HG03571 (cell line): ENCODE data around the gene DGKH.

Experiments used
- ATAC-seq: cut with Tn5 transposase; IDR thresholded peaks from one replicate; pipeline ENCODE4 v1.9.1; 2021; ENCODE audit not compliant: unreplicated experiment

The DGKH gene

GRCh38 chr13:42039946-42040729 is 8.3 kb upstream of the DGKH start:
- peak; percentile 74 for ATAC-seq

GRCh38 chr13:42040730-42041010 is 7.8 kb upstream of the DGKH start:
- ATAC-seq: no peak

- ATAC-seq: peak; percentile 15
Observed at GRCh38 chr13:42041011-42041683, 7.3 kb upstream of the DGKH start.

- ATAC-seq: no peak
Observed at GRCh38 chr13:42041684-42042035, 6.8 kb upstream of the DGKH start.

- ATAC-seq: no peak
Observed at GRCh38 chr13:42043676-42044075, 4.8 kb upstream of the DGKH start.

- no peak for ATAC-seq
Observed at GRCh38 chr13:42046448-42046847, 2.0 kb upstream of the DGKH start.

GRCh38 chr13:42047561-42048341 is 697 bp upstream of the DGKH start:
- peak; percentile 44 for ATAC-seq

- ATAC-seq: peak; percentile 41
Observed at GRCh38 chr13:42048684-42049453, 421 bp downstream of the DGKH start.

- ATAC-seq: peak; percentile 8
Observed at GRCh38 chr13:42049454-42049813, 986 bp downstream of the DGKH start.

GRCh38 chr13:42054798-42055499 is 6.5 kb downstream of the DGKH start:
- no peak for ATAC-seq

- no peak for ATAC-seq
Observed at GRCh38 chr13:42055500-42056085, 7.1 kb downstream of the DGKH start.

GRCh38 chr13:42056146-42056545 is 7.7 kb downstream of the DGKH start:
- ATAC-seq: no peak

- no peak for ATAC-seq
Observed at GRCh38 chr13:42056583-42056982, 8.1 kb downstream of the DGKH start.

GRCh38 chr13:42057918-42058530 is 9.6 kb downstream of the DGKH start:
- ATAC-seq: no peak

- ATAC-seq: no peak
Observed at GRCh38 chr13:42061943-42062342, 13.5 kb downstream of the DGKH start.

- ATAC-seq: no peak
Observed at GRCh38 chr13:42063105-42063504, 14.7 kb downstream of the DGKH start.

- no peak for ATAC-seq
Observed at GRCh38 chr13:42064259-42064658, 15.8 kb downstream of the DGKH start.

- no peak for ATAC-seq
Observed at GRCh38 chr13:42064966-42065365, 16.5 kb downstream of the DGKH start.

- ATAC-seq: no peak
Observed at GRCh38 chr13:42065414-42065813, 17.0 kb downstream of the DGKH start.

GRCh38 chr13:42066542-42066941 is 18.1 kb downstream of the DGKH start:
- ATAC-seq: no peak
